HG02885 (cell line): ENCODE measurements around the gene NGEF.
"Not testable (repeated sequence)": the region's sequence is repeated elsewhere in the genome, so short reads cannot be mapped to it uniquely, and the experiment has no call there.

Experiments used
- ATAC-seq: cut with Tn5 transposase; IDR thresholded peaks from one replicate; pipeline ENCODE4 v1.9.1; 2021; ENCODE audit warnings: mild to moderate bottlenecking; ENCODE audit not compliant: unreplicated experiment, poor library complexity

NGEF gene

DNA sequence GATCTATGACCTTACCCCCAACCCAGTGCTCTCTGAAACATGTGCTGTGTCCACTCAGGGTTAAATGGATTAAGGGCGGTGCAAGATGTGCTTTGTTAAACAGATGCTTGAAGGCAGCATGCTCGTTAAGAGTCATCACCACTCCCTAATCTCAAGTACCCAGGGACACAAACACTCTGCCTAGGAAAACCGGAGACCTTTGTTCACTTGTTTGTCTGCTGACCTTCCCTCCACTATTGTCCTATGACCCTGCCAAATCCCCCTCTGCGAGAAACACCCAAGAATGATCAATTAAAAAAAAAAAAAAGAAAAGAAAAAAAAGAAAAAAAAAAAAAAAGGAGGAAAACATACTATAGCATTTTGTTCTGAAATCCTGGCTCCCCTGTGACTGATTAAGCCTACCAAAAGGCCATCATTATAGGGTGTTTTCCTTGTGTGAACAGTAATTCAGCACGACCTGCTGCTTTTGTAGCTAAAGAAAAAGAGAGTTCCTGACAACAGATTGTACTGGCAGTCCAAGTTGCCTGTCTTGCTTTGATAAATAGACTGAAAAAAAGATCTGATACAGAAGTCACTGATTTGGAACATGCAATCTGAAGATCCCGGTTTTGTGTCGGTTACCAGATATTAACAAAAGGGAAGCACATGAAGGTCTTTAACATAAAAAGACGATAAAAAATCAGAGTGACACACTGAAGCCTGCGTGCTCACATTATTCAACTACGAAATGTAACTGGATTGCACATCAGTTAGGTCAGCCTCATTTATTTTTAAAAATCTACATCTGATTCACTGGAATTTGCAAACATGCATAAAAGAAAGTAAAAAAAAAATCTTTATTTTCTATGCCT, 106.0 kb downstream of the NGEF start:
- ATAC-seq, result not testable (repeated sequence)

- no peak for ATAC-seq
Measured at GRCh38 chr2:232903989-232904388, 109.1 kb downstream of the NGEF start.

DNA sequence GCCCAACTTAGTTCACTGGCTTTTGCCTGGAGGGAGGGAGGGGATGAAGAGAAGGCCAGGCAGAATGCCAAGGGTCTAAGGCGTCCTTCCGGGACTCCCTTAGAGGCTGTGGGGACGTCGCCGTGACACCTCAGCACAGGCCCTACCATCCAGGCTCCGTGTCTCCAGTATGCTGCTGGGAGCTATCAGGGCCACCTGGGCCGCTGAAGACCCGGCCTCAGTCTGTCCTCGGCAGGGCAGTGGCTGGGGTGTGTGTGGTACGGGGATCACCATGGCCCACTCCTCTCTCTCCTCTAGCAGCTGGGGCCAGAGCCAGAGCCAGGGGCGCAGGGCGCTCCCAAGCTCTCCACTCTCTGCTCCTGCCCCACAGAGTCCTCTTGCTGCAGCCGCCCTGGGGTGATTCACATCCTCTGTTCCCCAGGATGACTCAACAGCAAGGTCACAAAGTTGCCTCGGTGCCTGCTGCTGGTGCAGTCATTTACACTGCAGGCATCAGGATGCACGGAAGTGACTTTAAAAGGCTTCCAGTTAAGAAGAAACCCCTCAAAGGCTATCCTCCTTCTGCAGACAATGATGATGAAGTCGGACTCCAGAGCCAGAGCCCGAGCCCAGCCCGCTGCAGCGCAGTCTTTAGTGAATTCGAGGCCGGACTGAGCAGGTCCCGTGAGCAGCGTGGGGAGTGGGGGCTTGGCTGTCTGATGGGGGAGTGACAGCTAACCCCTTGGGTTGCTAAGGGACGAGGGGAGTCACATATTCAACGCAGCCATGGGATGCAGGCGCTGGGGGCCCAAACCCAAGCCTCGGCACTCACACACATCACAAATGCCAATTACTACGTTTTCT, 111.1 kb downstream of the NGEF start:
- ATAC-seq, result no peak

DNA sequence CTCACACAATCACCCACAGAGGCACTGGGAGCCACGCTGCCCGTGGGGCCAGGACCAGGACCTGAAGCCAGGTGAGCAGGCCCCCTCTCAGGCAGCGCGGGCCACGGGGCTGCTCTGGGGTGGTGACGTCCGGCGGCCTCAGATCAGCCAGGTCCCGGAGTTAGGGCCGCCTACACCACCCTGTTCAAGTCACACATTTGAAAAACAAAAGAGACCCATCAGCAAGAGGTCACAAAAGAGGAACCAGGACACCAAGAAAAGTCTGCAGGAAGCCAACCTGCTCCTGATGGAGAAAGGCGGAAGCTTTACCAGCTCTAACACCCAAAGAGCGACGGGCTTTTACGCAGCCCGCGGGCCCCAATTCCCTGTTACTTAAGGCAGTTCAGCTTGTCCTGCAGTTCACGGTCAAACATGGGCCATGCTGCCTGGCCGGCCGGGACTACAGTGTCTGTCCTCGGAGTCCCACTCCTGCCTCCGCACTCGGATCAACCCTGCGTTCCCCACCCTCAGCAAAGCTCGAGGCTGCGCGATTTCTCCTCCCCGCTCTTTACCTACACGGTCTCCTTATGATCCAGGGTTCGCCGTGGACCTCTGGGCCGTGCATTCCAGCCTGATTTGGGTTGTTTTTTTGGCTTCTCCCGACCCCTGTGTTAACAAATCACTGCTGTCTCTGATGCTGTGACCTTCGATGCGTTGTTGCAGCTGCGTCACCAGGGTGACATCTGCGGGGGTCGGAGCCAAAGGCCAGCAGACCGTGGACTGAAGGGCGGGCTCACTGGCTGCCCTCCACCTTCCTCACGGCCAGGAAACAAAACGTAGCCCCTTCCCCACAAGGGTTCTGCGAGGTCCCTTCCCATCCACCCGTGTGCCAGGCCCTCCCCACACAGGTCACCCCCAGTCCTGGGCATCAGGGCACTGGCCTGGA, 112.0 kb downstream of the NGEF start:
- no peak for ATAC-seq

GRCh38 chr2:232898592-232899543, 114.2 kb downstream of the NGEF start:
- ATAC-seq, result no peak

GRCh38 chr2:232897598-232898408, 115.3 kb downstream of the NGEF start:
- no peak for ATAC-seq

GRCh38 chr2:232896720-232897597, 116.1 kb downstream of the NGEF start:
- ATAC-seq, result no peak

DNA sequence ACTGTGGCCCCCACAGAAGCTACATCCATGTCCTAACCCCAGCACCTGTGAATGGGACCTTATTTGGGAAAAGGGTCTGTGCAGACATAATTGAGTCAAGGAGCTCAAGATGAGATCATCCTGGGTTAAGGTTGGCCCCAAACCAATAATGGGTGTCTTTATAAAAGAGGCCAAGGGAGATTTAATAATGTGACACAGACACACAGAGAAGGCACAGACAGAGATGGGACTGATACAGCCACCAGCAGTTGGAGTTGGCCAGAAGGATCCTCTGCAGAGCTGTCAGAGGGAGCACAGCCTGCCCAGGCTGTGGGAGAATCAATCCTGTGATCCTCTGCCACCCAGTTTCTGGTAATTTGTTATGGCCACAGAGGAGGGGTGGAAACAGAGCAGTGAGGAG, 116.9 kb downstream of the NGEF start:
- no peak for ATAC-seq

DNA sequence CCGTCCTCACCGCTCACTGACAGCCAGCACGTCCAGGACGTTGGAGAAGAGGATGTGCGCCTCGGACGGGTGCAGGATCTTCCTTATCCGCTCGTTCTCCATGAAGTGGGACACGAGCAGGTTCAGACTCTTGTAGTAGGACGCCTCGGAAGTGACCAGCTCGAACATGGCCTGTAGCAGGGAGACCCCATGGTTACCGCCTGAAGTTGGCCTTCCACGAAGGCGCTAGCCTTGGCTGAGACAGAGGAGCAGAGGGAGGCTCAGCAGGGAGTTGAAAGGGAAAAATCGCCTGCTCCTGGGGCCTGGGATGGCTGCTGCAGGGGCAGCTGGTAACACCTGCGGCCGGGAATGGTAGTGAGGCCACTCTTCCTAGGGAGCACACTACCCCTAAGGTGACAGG, 118.3 kb downstream of the NGEF start:
- no peak for ATAC-seq

DNA sequence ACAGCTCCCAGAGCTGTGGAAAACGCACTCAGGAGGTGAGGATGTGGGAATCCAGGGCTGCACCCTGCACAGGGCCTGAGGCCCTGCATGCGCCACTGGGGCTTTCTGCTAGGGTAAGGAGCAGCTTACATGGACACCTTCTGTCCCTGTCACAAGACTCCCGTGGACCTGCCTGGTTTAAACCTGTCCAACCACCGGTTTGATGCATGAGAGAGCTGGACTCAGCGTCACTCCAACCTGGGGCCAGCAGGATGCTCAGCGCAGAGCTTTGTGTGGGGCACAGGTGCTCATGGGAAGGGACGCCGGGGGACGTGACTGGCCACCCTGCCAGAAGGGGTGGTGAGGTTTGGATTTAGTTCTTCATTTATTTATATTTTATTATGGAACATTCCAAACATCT, 118.8 kb downstream of the NGEF start:
- no peak for ATAC-seq

DNA sequence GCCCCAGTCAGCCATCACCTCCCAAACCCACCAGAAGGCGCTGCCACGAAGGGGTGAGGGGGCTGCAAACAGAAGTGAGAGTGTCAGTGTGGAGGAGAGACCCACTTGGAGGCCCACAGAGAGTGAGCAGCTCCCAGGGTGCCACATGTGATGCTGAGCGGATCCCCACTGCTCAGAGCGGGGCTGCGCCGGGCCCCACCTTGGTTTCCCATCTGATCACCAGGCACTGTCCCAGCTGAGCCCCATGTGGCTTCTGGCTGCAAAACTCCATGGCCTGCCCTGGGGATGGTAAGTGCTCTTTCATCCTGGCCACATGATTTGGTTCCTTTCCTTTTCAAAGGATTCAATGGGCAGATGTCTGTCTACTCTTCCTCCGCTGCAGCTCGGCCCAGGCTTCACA, 119.2 kb downstream of the NGEF start:
- no peak for ATAC-seq

GRCh38 chr2:232892843-232893242, 120.2 kb downstream of the NGEF start:
- no peak for ATAC-seq

DNA sequence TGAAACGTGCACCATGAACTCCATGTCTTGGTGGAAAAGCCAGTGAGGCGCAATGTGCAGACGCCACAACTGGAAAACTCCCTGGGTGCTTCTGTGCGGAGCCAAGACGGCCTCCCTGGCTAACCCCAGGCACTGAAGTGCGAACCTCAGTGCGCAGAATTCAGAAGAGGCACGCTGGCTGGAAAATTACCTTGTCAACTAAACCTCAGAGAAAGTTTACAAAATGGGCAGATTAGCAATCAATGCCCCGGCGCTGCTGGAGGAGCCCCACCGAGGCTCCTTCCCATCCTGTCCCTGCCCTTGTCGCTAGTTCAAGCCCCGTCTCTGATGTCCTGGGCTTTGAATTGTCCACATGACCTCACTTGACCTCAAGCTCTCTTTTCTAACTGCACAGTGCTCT, 120.8 kb downstream of the NGEF start:
- ATAC-seq, result no peak

DNA sequence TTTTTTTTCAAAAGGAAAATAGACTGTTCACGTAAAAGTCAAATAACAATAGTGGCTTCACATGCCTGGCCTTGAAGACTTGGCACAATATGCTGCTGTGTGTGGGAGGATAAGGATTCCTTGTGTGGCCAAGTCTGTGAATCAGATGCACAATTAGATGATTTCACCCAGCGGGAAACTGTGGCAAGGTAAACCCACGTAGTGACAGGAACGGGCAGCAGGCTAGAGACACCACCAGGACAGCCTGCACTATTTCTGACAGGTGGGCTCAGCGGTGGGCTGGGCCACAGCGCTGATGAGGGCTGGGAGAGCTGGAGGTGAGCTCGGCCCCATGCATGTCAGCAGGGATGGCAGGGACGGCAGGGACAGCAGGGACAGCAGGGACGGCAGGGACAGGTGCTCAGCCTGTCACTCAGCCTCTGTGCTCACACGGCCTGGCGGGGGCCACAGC, 121.4 kb downstream of the NGEF start:
- ATAC-seq, result no peak

DNA sequence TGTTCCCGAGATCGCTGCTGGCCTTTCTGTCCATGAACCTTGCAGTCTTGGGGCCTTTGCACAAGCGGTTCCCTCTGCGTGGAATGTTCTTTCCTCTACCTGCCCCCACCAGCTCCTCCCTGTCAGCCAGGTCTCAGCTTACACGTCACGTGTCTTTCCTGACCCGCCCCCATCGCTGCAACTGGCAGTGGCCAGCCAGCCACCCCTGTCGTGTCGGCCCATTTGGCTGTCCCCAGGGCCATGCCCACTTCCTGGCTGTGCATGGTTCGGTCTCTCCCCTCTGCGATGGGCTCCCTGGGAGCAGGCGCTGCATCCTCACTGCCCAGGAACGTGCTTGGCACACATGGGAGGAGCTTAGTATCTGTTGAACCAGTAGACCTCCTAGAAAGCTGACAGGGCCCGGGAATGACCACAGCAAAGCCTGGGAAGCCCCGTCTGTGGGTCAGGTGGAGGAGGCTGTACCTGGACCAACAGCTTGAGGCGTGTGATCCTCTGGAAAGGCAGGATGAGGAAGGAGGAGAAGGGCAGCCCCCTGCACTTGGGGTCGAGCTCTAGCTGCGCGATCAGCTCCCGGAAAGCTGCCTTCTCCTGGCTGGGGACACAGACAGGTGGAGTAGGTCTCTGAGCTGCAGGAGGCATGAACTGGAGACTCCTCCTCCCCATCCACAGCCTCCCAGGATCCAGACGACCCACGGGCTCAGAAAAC, 122.0 kb downstream of the NGEF start:
- no peak for ATAC-seq

GRCh38 chr2:232890536-232890895, 122.5 kb downstream of the NGEF start:
- ATAC-seq, result no peak

DNA sequence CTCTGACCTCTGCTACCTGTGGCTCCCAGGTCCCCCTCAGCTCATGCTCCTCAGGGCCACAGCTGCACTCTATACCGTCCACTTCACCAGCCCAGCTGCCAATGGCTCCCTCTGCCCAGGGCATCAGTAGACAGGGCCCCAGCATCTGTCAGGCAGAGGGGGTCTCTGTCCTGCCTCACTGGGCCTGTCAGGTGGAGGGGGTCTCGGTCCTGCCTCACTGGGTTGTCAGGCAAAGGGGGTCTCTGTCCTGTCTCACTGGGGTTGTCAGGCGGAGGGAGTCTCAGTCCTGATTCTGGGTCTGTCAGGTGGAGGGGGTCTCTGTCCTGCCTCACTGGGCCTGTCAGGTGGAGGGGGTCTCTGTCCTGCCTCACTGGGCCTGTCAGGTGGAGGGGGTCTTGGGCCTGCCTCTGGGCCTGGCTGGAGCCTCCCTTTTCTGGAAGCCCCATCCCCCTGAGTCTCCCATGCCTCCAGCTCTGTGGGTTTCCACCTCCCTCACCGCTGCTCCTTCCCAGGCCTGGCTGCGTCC, 123.1 kb downstream of the NGEF start:
- no peak for ATAC-seq
